Measurements from ENCODE around the gene SMCO2. TPM values are rescaled to one million over a fixed set of nuclear protein-coding genes. Genes with fewer than 3 reads are reported as not detected.

SMCO2 gene
- total RNA-seq, 6 experiments from 2014 or later, result not detected

GRCh38 chr12:27451036-27451825, 4.7 kb downstream of the SMCO2 start:
- no peak overlapping the region for H3K27ac Mint-ChIP-seq

GRCh38 chr12:27453421-27453820, 6.9 kb downstream of the SMCO2 start:
- DNase-seq, result no peak
- no peak for TF ChIP-seq CTCF (IDR thresholded peaks at IDR 0.05)

More at GRCh38 chr12:27451036-27451825, 4.7 kb downstream of the SMCO2 start:
- Mint-ChIP-seq H3K4me3 (no peak overlapping the region), H3K4me1 (ENCODE audit: low read depth) (no peaks in the 10 kb centered on the region), H3K36me3 (ENCODE audit: low read depth) (no peaks in the 10 kb centered on the region; the same call in 1 of the 2 replicates), H3K9me3 (peaks cover 6% of the 10 kb centered on the region; the same call in 1 of the 2 replicates), H3K27me3 (ENCODE audit: insufficient read depth) (no peaks in the 10 kb centered on the region; the same call in 1 of the 2 replicates)
- TF ChIP-seq CTCF (IDR thresholded peaks at IDR 0.05), result no peak
- no peak for DNase-seq

GRCh38 chr12:27455589-27455988, 9.1 kb downstream of the SMCO2 start:
- Mint-ChIP-seq H3K4me1 (ENCODE audit: low read depth) (peaks cover 8% of the 10 kb centered on the region), H3K27ac (no peak overlapping the region), H3K27me3 (ENCODE audit: insufficient read depth) (no peaks in the 10 kb centered on the region), H3K36me3 (ENCODE audit: low read depth) (no peaks in the 10 kb centered on the region), H3K9me3 (no peaks in the 10 kb centered on the region), H3K4me3 (no peak overlapping the region)
- DNase-seq, result no peak
- TF ChIP-seq CTCF (IDR thresholded peaks at IDR 0.05), result no peak

More at GRCh38 chr12:27453421-27453820, 6.9 kb downstream of the SMCO2 start:
- no peak overlapping the region for H3K4me3 Mint-ChIP-seq
- no peaks in the 10 kb centered on the region for H3K4me1 Mint-ChIP-seq (ENCODE audit: low read depth)
- no peak overlapping the region for H3K27ac Mint-ChIP-seq
- no peaks in the 10 kb centered on the region for H3K9me3 Mint-ChIP-seq
- no peaks in the 10 kb centered on the region; the same call in 1 of the 2 replicates for H3K27me3 Mint-ChIP-seq (ENCODE audit: insufficient read depth)
- no peaks in the 10 kb centered on the region for H3K36me3 Mint-ChIP-seq (ENCODE audit: low read depth)

GRCh38 chr12:27456618-27457017, 10.1 kb downstream of the SMCO2 start:
- H3K4me1 Mint-ChIP-seq (ENCODE audit: low read depth), result peaks cover 15% of the 10 kb centered on the region
- no peaks in the 10 kb centered on the region for H3K36me3 Mint-ChIP-seq (ENCODE audit: low read depth)
- TF ChIP-seq CTCF (IDR thresholded peaks at IDR 0.05), result no peak

GRCh38 chr12:27460471-27460978, 14.0 kb downstream of the SMCO2 start:
- DNase-seq, result no peak
- H3K4me3 Mint-ChIP-seq, result no peak overlapping the region
- no peaks in the 10 kb centered on the region for H3K9me3 Mint-ChIP-seq
- no peak for TF ChIP-seq CTCF (IDR thresholded peaks at IDR 0.05)
- H3K27me3 Mint-ChIP-seq (ENCODE audit: insufficient read depth), result peaks cover 2% of the 10 kb centered on the region; the same call in 1 of the 2 replicates
- no peak overlapping the region for H3K27ac Mint-ChIP-seq
- peaks cover 41% of the 10 kb centered on the region for H3K4me1 Mint-ChIP-seq (ENCODE audit: low read depth)
- H3K36me3 Mint-ChIP-seq (ENCODE audit: low read depth), result no peaks in the 10 kb centered on the region; the same call in 1 of the 2 replicates

More at GRCh38 chr12:27456618-27457017, 10.1 kb downstream of the SMCO2 start:
- no peak for DNase-seq
- Mint-ChIP-seq H3K27ac (no peak overlapping the region), H3K4me3 (no peak overlapping the region), H3K27me3 (ENCODE audit: insufficient read depth) (no peaks in the 10 kb centered on the region), H3K9me3 (no peaks in the 10 kb centered on the region)

Measured in HFFc6 (cell line).